Body of pancreas (tissue), 4 donors: ENCODE data around the gene LY6G5C. TPM values are rescaled to one million over a fixed set of nuclear protein-coding genes. Genes with fewer than 3 reads are reported as not detected.

Source experiments
- ATAC-seq: fragments of 150-250 bp; one replicate; pipeline ENCODE4 v1.9.1; 2016
- DNase-seq, 4 donors: peaks; one replicate each; pipeline ENCODE4 v3.0.0-alpha.2; 2019
- H3K27ac ChIP-seq, 4 donors: fragments of 200-600 bp; sonication (generic); 1 replicate in 3 of 4; 2 replicates in 1 of 4; pipeline versions ENCODE4 v1.5.1 to v1.6.1; 2016 to 2019; ENCODE audit warnings: mild to moderate bottlenecking in 1 of 4, mixed read lengths in 1 of 4, moderate library complexity in 1 of 4
- H3K27me3 ChIP-seq, 2 donors: fragments of 200-600 bp; sonication (generic); one replicate each; pipeline ENCODE4 v1.6.0; 2016; ENCODE audit warnings: mild to moderate bottlenecking in 1 of 2
- H3K36me3 ChIP-seq, 2 donors: fragments of 200-600 bp; sonication (generic); replicated peaks in 1 of 2; 2 replicates each; pipeline ENCODE4 v1.5.1; 2016; ENCODE audit warnings: low read depth in 2 of 2; ENCODE audit not compliant: insufficient read depth in 1 of 2
- H3K4me1 ChIP-seq: fragments of 200-600 bp; sonication (generic); one replicate; pipeline ENCODE4 v1.6.0; 2016
- H3K4me3 ChIP-seq, 2 donors: fragments of 200-600 bp; sonication (generic); 1 replicate in 1 of 2; 2 replicates in 1 of 2; pipeline ENCODE4 v1.5.1; 2016 to 2019
- H3K9me3 ChIP-seq, 3 donors: fragments of 200-600 bp; sonication (generic); 1 replicate in 2 of 3; 2 replicates in 1 of 3; pipeline ENCODE4 v1.5.1; 2016
- CTCF ChIP-seq, 7 experiments: fragments of 450-650 bp in 4 of 7; fragments of 200-600 bp in 3 of 7; sonication (generic) in 3 of 7; IDR thresholded peaks; one replicate each; pipeline ENCODE4 v1.5.1; 2016 to 2019; ENCODE audit warnings: antibody characterized with exemption in 7 of 7
- POLR2A ChIP-seq, 3 donors: fragments of 450-650 bp; IDR thresholded peaks; one replicate each; pipeline ENCODE4 v1.6.1; 2016; ENCODE audit warnings: antibody characterized with exemption in 3 of 3, mild to moderate bottlenecking in 2 of 3
- WGBS, 2 donors: methylation state at CpG; one replicate each; pipeline ENCODE4 v1.1.5; 2017; 5-methylcytosine and 5-hydroxymethylcytosine counted together
- intact Hi-C: fragments of 100-400 bp; cut with DNase I; formaldehyde crosslinking; loops from one replicate; pipeline ENCODE4 v1.15.1; 2023
- total RNA-seq, 2 donors: library from RNA; depleted of rRNA; stranded (reverse); fragments of >200 nt; gene quantifications; one replicate each; pipeline ENCODE4 v1.1.0, GENCODE V29; 2016

Gene LY6G5C
- total RNA-seq, 2 donors from 2014 or later, result 4.4 TPM; not detected in 1

GRCh38 chr6:31705931-31706330, 25.1 kb upstream of the LY6G5C start:
- DNase-seq (no peak), ATAC-seq (no peak)
- TF ChIP-seq POLR2A (IDR thresholded peaks at IDR 0.05) (no peak), CTCF (IDR thresholded peaks at IDR 0.05) (no peak)
- intact Hi-C loops, result no loop called here
- H3K4me3 ChIP-seq, result no peak overlapping the region
- H3K27me3 ChIP-seq, result no peaks in the 10 kb centered on the region
- H3K36me3 ChIP-seq, result no peaks in the 10 kb centered on the region
- no peaks in the 10 kb centered on the region for H3K9me3 ChIP-seq
- WGBS, 2 donors, result 73 to 81% methylated on average over 6 of the region's 6 CpGs
- H3K4me1 ChIP-seq, result peaks cover 20% of the 10 kb centered on the region
- H3K27ac ChIP-seq, result no peak overlapping the region

GRCh38 chr6:31702819-31703716, 22.2 kb upstream of the LY6G5C start, which contains the start of gene ABHD16A:
Gene ABHD16A, minus strand, starts transcription at chr6:31703324. Its CDS starts 43 bp downstream, at chr6:31703281.
- Histone ChIP-seq H3K36me3 (no peaks in the 10 kb centered on the region), H3K27ac (peak within 1 kb of the TSS; percentile 90 to 97 (median 96)), H3K4me3 (peak within 1 kb of the TSS; percentile 40 to 52), H3K9me3 (no peaks in the 10 kb centered on the region), H3K4me1 (peaks cover 23% of the 10 kb centered on the region), H3K27me3 (no peaks in the 10 kb centered on the region)
- peak; percentile 98 to 100 (median 99) for DNase-seq
- 0 to 1% methylated on average over 38 to 54 of the region's 54 CpGs for WGBS, 2 donors
- intact Hi-C loops, result no loop called here
- peak; percentile 98 for ATAC-seq
- TF ChIP-seq CTCF (IDR thresholded peaks at IDR 0.05), result peak in 3 of 7 experiments; percentile 17 to 31 (median 21)
- peak; percentile 87 to 98 (median 97) for TF ChIP-seq POLR2A (IDR thresholded peaks at IDR 0.05)

- Histone ChIP-seq H3K4me1 (peaks cover 23% of the 10 kb centered on the region), H3K9me3 (no peaks in the 10 kb centered on the region), H3K4me3 (peak overlapping the region; percentile 40 to 52), H3K27ac (peak overlapping the region in 3 of 4 donors; percentile 90 to 97 (median 95)), H3K27me3 (no peaks in the 10 kb centered on the region), H3K36me3 (no peaks in the 10 kb centered on the region)
- WGBS, 2 donors, result 0% methylated on average over 10 of the region's 10 CpGs
- TF ChIP-seq POLR2A (IDR thresholded peaks at IDR 0.05), result no peak
- TF ChIP-seq CTCF (IDR thresholded peaks at IDR 0.05), result no peak
- intact Hi-C loops, result no loop called here
- ATAC-seq (no peak), DNase-seq (no peak)
Observed at GRCh38 chr6:31702405-31702818, 21.5 kb upstream of the LY6G5C start.

GRCh38 chr6:31701666-31702404, 21.0 kb upstream of the LY6G5C start:
- H3K27me3 ChIP-seq, result no peaks in the 10 kb centered on the region
- no peaks in the 10 kb centered on the region for H3K9me3 ChIP-seq
- peaks cover 23% of the 10 kb centered on the region for H3K4me1 ChIP-seq
- no peak for ATAC-seq
- peaks cover 0 to under 1% of the 10 kb centered on the region in 2 donors for H3K36me3 ChIP-seq
- no peak for TF ChIP-seq POLR2A (IDR thresholded peaks at IDR 0.05)
- TF ChIP-seq CTCF (IDR thresholded peaks at IDR 0.05), result no peak
- intact Hi-C loops, result no loop called here
- 14 to 24% methylated on average over 4 to 7 of the region's 7 CpGs for WGBS, 2 donors
- peak overlapping the region in 3 of 4 donors; percentile 90 to 97 (median 95) for H3K27ac ChIP-seq
- peak in 3 of 4 donors; percentile 39 to 46 (median 44) for DNase-seq
- H3K4me3 ChIP-seq, result peak overlapping the region in 1 of 2 donors; percentile 40
